GM12878 (cell line): ENCODE results near the gene DMD. TPM values are rescaled to one million over a fixed set of nuclear protein-coding genes. Genes with fewer than 3 reads are reported as not detected.

Experiments
- ATAC-seq: fragments of 200-7000 bp; cut with Tn5 transposase; 3 replicates; pipeline ENCODE4 v1.9.1; 2020; ENCODE audit warnings: mild to moderate bottlenecking, moderate library complexity
- BruUV-seq: library from RNA; stranded (reverse); fragments of 400-500 nt; replicated peaks from 2 replicates; lab custom pipeline; 2021; lab: Mats Ljungman, UMichigan
- CTCF ChIA-PET: fragments of 300-600 bp; sonication (Branson Sonifier 250); formaldehyde crosslinking; extraction: SDS; loops from one replicate; lab custom pipeline; 2021; ENCODE audit warnings: inconsistent platforms; lab: Yijun Ruan, JAX
- POLR2A ChIA-PET: fragments of 350-600 bp; formaldehyde crosslinking; extraction: SDS; loops from one replicate; lab custom pipeline; 2021; ENCODE audit warnings: inconsistent platforms; lab: Charles Lee
- RAD21 ChIA-PET: fragments of 300-600 bp; sonication (Branson Sonifier 250); formaldehyde crosslinking; loops from one replicate; lab custom pipeline; 2023; ENCODE audit warnings: antibody characterized with exemption; ENCODE audit not compliant: unreplicated experiment; lab: Charles Lee
- SMC1A ChIA-PET: fragments of 300-600 bp; sonication (Branson Sonifier 250); formaldehyde crosslinking; loops from one replicate; lab custom pipeline; 2023; ENCODE audit not compliant: unreplicated experiment, uncharacterized antibody; lab: Charles Lee
- DNase-seq: peaks from one replicate; pipeline ENCODE4 v3.0.0-alpha.2; 2011; ENCODE audit warnings: low read depth, low spot score
- FAIRE-seq: peaks from 3 replicates; lab custom pipeline; 2011; peaks lifted over from hg19 to GRCh38; lab: Jason Lieb, UNC
- H2AFZ ChIP-seq: 2 replicates; pipeline ENCODE4 v1.6.0; 2011; ENCODE audit warnings: low read depth, low read length, control low read depth; ENCODE audit not compliant: control insufficient read depth
- H3K27ac ChIP-seq: 2 replicates; pipeline ENCODE4 v1.5.1; 2011; ENCODE audit warnings: control low read depth; ENCODE audit not compliant: control insufficient read depth, insufficient read depth
- H3K27me3 ChIP-seq, 2 experiments: replicated peaks in 1 of 2; 2 replicates each; pipeline versions ENCODE4 v1.6.0 to v1.6.1; 2011; ENCODE audit warnings: low read length in 1 of 2; ENCODE audit not compliant: control insufficient read depth in 2 of 2, insufficient read depth in 2 of 2
- H3K36me3 ChIP-seq, 2 experiments: 2 replicates each; pipeline ENCODE4 v1.5.1; 2011; ENCODE audit warnings: low read length in 1 of 2; ENCODE audit not compliant: control insufficient read depth in 2 of 2, insufficient read depth in 2 of 2
- H3K4me1 ChIP-seq: 2 replicates; pipeline ENCODE4 v1.6.1; 2011; ENCODE audit warnings: mild to moderate bottlenecking, low read length, moderate library complexity, mixed read lengths; ENCODE audit not compliant: control insufficient read depth, insufficient read depth
- H3K4me2 ChIP-seq: 2 replicates; pipeline ENCODE4 v1.6.0; 2011; ENCODE audit warnings: control low read depth; ENCODE audit not compliant: control insufficient read depth, insufficient read depth
- H3K4me3 ChIP-seq: fragments of 200-600 bp; sonication (generic); 2 replicates; pipeline ENCODE4 v1.5.1; 2016
- H3K79me2 ChIP-seq: 2 replicates; pipeline ENCODE4 v1.6.0; 2011; ENCODE audit warnings: low read length; ENCODE audit not compliant: control insufficient read depth, insufficient read depth
- H3K9ac ChIP-seq: 2 replicates; pipeline ENCODE4 v1.8.0; 2011; ENCODE audit warnings: low read length, control low read depth, mixed read lengths; ENCODE audit not compliant: control insufficient read depth, insufficient read depth
- H3K9me3 ChIP-seq: replicated peaks from 3 replicates; pipeline ENCODE4 v1.5.1; 2011; ENCODE audit warnings: mild to moderate bottlenecking, low read length; ENCODE audit not compliant: control insufficient read depth, insufficient read depth
- H4K20me1 ChIP-seq: 2 replicates; pipeline ENCODE4 v1.6.0; 2011; ENCODE audit not compliant: control insufficient read depth, insufficient read depth
- CHD2 ChIP-seq: IDR thresholded peaks from 2 replicates; pipeline ENCODE4 v1.6.1; 2011; ENCODE audit warnings: low read depth, low read length, improper control_type of control experiment, borderline replicate concordance
- KAT2A ChIP-seq: conservative IDR thresholded peaks from 2 replicates; pipeline ENCODE4 v1.6.1; 2011; ENCODE audit warnings: low read depth, low read length; ENCODE audit not compliant: control insufficient read depth
- SIN3A ChIP-seq: IDR thresholded peaks from 2 replicates; pipeline ENCODE4 v1.6.1; 2012; ENCODE audit warnings: low read depth, low read length, improper control_type of control experiment
- TBL1XR1 ChIP-seq: IDR thresholded peaks from 2 replicates; pipeline ENCODE4 v1.6.1; 2012; ENCODE audit warnings: low read depth, low read length, improper control_type of control experiment
- ZBTB33 ChIP-seq: fragments of 450-650 bp; IDR thresholded peaks from 2 replicates; pipeline ENCODE4 v1.6.1; 2017; ENCODE audit warnings: mild to moderate bottlenecking
- ZBTB40 ChIP-seq: fragments of 450-650 bp; IDR thresholded peaks from 2 replicates; pipeline ENCODE4 v1.6.1; 2016; ENCODE audit warnings: mild to moderate bottlenecking, moderate library complexity, borderline replicate concordance
- ZZZ3 ChIP-seq: IDR thresholded peaks from 2 replicates; pipeline ENCODE4 v1.6.1; 2011; ENCODE audit warnings: low read depth; ENCODE audit not compliant: control insufficient read depth, insufficient read length
- WGBS: methylation state at CpG from one replicate; pipeline ENCODE4 v1.1.6; 2016; ENCODE audit warnings: low lambda C conversion rate; ENCODE audit not compliant: insufficient replicate concordance, insufficient coverage; ENCODE audit errors: missing lambda C conversion rate; 5-methylcytosine and 5-hydroxymethylcytosine counted together
- in situ Hi-C: fragments of 300-500 bp; cut with MboI; formaldehyde crosslinking; loops from 9 replicates; pipeline ENCODE4 v1.14.3; 2018; ENCODE audit warnings: mixed read lengths
- intact Hi-C: fragments of 100-400 bp; cut with micrococcal nuclease; formaldehyde crosslinking; loops from one replicate; pipeline ENCODE4 v1.14.2; 2022; ENCODE audit not compliant: unreplicated experiment
- polyA plus RNA-seq, 11 experiments: library from polyadenylated mRNA; depleted of rRNA in 4 of 11; unstranded in 6 of 11; stranded (reverse) in 5 of 11; fragments of >200 nt; fragmentation: Nextera tagmentation in 4 of 11; fragmentation: Illumina TruSeq in 1 of 11; extraction: Ambion mirVana in 4 of 11; extraction: Trizol in 1 of 11; gene quantifications; 1 replicate in 1 of 11; 2 replicates in 10 of 11; pipeline versions ENCODE4 v1.2.1 to v1.2.3, GENCODE V29; 2011 to 2016; ENCODE audit warnings: inconsistent platforms in 2 of 11, missing spikeins in 2 of 11, low read depth in 1 of 11
- total RNA-seq, 4 experiments: library from RNA; depleted of rRNA in 3 of 4; stranded (reverse); fragments of >200 nt in 3 of 4; fragmentation: Illumina TruSeq in 1 of 4; extraction: Trizol in 1 of 4; gene quantifications; 2 replicates each; pipeline versions ENCODE4 v1.2.1 to v1.2.3, GENCODE V29; 2013 to 2021
- TF ChIP-seq, protein P1 (sequence below): IDR thresholded peaks from 2 replicates; pipeline ENCODE4 v1.6.1; 2012; ENCODE audit warnings: low read depth, low read length, improper control_type of control experiment

DMD gene
- total and polyA plus RNA-seq, 10 of the 15 experiments (the other 5 are each of a cell fraction or from before 2014, with no cell fraction given), result 1.4 to 24.3 (median 4.3) TPM

- no peak for FAIRE-seq
- no peak for TF ChIP-seq ZBTB33
- TF ChIP-seq ZZZ3, result no peak
- TF ChIP-seq TBL1XR1, result no peak
- TF ChIP-seq SIN3A, result no peak
- TF ChIP-seq ZBTB40, result no peak
- TF ChIP-seq, protein P1, sequence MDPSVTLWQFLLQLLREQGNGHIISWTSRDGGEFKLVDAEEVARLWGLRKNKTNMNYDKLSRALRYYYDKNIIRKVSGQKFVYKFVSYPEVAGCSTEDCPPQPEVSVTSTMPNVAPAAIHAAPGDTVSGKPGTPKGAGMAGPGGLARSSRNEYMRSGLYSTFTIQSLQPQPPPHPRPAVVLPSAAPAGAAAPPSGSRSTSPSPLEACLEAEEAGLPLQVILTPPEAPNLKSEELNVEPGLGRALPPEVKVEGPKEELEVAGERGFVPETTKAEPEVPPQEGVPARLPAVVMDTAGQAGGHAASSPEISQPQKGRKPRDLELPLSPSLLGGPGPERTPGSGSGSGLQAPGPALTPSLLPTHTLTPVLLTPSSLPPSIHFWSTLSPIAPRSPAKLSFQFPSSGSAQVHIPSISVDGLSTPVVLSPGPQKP, result no peak
- no peak for TF ChIP-seq CHD2
- TF ChIP-seq KAT2A, result no peak
- ChIA-PET RAD21 (no interaction called here), CTCF (no interaction called here), POLR2A (no interaction called here), SMC1A (no interaction called here)
- Histone ChIP-seq H3K9ac (no peak overlapping the region), H3K4me2 (no peak overlapping the region), H3K27ac (no peak overlapping the region), H3K4me1 (no peaks in the 10 kb centered on the region), H3K36me3 (no peaks in the 10 kb centered on the region), H3K4me3 (no peak overlapping the region), H3K79me2 (no peaks in the 10 kb centered on the region), H4K20me1 (no peaks in the 10 kb centered on the region), H3K9me3 (no peaks in the 10 kb centered on the region), H3K27me3 (no peaks in the 10 kb centered on the region), H2AFZ (no peak overlapping the region)
- WGBS, result 21% methylated on average over 5 of the region's 5 CpGs
- in situ Hi-C loops, result no loop called here
- intact Hi-C loops, result no loop called here
- DNase-seq, result no peak
- ATAC-seq, result no peak
- BruUV-seq, result no TSS peak
Observed at GRCh38 chrX:32847921-32848320, 363.4 kb downstream of the DMD start.
